LNCaP clone FGC (cell line): ENCODE data around the gene CLCN6.

Source experiments
- DNase-seq: peaks from one replicate; pipeline ENCODE4 v3.0.0-alpha.2; 2011; ENCODE audit warnings: low read depth
- H3K4me3 ChIP-seq: 2 replicates; pipeline ENCODE4 v1.5.1; 2011; ENCODE audit warnings: mild to moderate bottlenecking, low read depth, low read length, control low read depth
- TF ChIP-seq, protein P1 (sequence below): IDR thresholded peaks from 2 replicates; pipeline ENCODE4 v1.5.1; 2012; ENCODE audit warnings: mild to moderate bottlenecking; ENCODE audit not compliant: control insufficient read depth, insufficient read depth; ENCODE audit errors: extremely low read depth

The CLCN6 gene

DNA sequence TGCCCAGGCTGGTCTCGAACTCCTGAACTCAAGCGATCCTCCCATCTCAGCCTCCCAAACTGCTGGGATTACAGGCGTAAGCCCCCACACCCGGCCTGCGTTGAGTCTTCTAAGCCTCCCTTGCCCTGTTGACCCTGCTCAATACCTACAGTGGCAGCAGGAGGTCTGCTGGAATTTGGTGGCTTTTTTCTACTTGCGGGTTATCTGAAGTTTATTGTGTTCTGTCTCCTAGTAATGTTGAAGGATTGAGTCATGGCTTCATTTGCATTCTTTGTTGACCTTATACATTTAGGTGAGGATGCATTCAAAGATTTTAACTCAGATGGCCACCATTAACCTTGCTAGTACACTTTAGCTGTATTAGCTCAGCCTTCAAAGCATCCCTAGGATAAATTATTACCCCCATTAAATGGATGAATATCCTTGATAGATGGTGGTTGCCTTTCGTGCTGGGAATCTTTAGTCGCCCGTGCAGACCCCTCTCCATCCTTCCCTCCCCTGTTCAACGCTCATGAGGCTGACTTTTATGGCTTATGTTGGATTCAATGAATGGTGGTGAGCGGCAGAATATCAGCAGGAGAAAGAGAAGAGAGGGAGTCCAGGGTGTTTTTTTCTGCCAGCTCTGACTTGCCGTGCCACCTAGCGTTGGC is 62.5 kb downstream of the CLCN6 start:
- DNase-seq, result no peak
- no peak overlapping the region for H3K4me3 ChIP-seq
- TF ChIP-seq, protein P1, sequence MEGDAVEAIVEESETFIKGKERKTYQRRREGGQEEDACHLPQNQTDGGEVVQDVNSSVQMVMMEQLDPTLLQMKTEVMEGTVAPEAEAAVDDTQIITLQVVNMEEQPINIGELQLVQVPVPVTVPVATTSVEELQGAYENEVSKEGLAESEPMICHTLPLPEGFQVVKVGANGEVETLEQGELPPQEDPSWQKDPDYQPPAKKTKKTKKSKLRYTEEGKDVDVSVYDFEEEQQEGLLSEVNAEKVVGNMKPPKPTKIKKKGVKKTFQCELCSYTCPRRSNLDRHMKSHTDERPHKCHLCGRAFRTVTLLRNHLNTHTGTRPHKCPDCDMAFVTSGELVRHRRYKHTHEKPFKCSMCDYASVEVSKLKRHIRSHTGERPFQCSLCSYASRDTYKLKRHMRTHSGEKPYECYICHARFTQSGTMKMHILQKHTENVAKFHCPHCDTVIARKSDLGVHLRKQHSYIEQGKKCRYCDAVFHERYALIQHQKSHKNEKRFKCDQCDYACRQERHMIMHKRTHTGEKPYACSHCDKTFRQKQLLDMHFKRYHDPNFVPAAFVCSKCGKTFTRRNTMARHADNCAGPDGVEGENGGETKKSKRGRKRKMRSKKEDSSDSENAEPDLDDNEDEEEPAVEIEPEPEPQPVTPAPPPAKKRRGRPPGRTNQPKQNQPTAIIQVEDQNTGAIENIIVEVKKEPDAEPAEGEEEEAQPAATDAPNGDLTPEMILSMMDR, result no peak

DNA sequence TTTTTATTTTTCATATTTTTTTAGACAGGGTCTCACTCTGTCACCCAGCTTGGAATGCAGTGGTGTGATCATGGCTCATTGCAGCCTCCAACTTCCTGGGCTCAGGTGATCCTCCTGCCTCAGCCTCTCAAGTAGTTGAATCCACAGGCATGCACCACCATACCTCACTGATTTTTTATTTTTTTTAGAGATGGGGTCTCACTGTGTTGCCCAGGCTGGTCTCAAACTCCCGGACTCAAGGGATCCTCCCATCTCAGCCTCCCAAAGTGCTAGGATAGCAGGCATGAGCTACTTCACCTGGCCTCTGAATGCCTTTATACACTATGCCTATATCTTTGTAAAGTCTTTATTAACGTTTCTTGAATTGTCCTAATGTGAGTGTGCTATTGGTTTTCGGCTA is 63.1 kb downstream of the CLCN6 start:
- H3K4me3 ChIP-seq, result no peak overlapping the region
- TF ChIP-seq, protein P1, result no peak
- no peak for DNase-seq

DNA sequence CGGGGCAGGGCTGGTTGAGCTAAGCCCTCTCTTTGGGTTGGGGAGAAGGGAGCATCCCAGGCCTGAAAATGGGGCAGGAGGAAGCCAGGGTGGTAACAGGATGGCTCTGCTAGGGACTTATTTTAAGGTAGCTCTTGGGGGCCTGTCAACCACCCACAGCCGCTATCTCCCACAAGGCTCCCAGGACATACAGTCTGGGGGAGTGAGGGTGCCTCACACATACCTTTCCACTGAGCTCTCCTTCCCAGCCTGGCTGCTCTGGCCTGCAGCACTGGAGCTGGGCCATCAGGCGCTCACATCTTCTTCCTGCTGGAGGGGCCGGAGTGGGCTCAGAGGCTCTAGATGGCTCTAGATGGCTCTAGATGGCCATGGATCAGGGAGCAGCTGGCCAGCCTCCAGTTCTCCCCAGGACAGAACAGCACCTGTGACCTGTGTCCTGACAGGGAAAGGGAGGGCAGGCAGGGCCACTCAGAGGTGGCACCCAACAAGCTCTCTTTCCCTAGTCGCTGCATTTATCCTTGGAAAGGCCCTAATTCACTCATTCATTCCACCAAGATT is 63.7 kb downstream of the CLCN6 start:
- TF ChIP-seq, protein P1, result no peak
- no peak for DNase-seq
- H3K4me3 ChIP-seq, result no peak overlapping the region

DNA sequence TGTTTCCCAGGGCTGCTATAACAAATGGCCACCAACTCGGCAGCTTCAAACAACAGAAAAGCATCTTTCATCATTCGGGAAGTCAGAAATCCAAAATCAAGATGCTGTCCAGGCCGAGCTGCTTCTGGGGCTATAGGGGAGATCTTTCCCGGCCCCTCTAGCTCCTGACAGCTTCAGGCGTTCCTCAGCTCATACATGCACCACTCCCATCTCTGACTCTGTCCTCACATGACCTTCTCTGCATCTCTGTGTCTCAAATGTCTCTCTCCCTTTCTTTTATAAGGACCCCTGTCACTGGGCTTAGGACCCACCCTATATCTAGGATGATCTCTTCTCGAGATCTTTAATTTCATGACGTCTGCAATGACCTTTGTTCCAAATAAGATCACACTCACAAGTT is 66.6 kb downstream of the CLCN6 start:
- TF ChIP-seq, protein P1, result no peak
- no peak overlapping the region for H3K4me3 ChIP-seq
- DNase-seq, result no peak

DNA sequence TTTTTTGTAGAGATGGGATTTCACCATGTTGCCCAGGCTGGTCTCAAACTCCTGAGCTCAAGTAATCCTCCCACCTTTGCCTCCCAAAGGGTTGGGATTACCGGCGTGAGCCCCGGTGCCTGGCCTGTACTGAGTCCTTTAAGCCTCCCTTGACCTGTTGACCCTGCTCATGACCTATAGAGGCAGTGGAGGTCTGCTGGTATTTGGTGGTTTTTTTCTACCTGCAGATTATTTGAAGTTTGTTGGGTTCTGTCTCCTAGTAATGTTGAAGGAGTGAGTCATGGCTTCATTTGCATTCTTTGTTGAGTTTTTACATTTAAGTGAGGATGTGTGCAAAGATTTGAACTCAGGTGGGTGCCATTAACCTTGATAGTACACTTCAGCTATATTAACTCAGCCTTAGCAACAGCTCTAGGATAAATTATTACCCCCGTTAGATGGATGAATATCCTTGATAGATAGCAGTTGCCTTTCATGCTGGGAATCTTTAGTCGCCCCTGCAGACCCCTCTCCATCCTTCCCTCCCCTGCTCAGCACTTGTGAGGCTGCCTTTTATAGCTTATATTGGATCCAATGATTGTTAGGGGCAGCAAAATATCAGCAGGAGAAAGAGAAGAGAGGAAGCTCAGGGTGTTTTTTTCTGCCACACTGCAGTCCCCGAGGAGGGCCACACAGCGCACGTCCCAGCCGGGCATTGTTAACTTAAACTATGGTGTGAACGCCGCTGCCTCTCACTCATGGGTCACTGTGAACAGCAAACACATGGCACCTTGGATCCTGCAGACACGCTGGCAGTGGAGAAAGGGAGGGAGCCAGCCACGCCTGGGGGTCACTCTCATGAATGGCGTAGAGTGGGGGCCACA is 67.6 kb downstream of the CLCN6 start:
- DNase-seq, result no peak
- TF ChIP-seq, protein P1, result no peak
- no peak overlapping the region for H3K4me3 ChIP-seq

DNA sequence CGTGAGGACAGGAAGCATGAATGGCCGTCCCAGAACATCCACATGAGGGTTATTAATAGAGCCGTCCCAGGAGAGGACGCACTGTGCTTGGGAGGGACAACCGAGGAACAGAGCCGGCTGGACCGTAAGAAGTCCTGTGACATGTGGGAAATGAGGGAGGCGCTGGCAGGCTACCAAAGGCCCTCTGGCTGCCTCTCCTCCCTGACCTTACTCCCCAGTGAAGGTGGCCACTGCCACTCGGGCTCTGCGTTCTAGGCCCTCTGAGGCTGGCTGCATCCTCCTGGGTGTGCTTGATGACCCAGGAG is 68.2 kb downstream of the CLCN6 start:
- TF ChIP-seq, protein P1, result no peak
- no peak for DNase-seq

More for the DNA sequence above, 68.2 kb downstream of the CLCN6 start:
- no peak overlapping the region for H3K4me3 ChIP-seq
